LHCN-M2 (cell line): ENCODE results near the gene FAM168A. TPM values are rescaled to one million over a fixed set of nuclear protein-coding genes. Genes with fewer than 3 reads are reported as not detected.

Experiments used
- DNase-seq: peaks from one replicate; pipeline ENCODE4 v3.0.0-alpha.2; 2012; ENCODE audit warnings: low read depth
- total RNA-seq: library from RNA; depleted of rRNA; stranded (reverse); fragments of >200 nt; gene quantifications from 2 replicates; pipeline ENCODE4 v1.2.3, GENCODE V29; 2014

Gene FAM168A
- total RNA-seq, 1 experiment from 2014 or later: 23.7 TPM

GRCh38 chr11:73520353-73521061 lies 77.4 kb downstream of the FAM168A start:
- no peak for DNase-seq

GRCh38 chr11:73519266-73519665 lies 78.6 kb downstream of the FAM168A start:
- no peak for DNase-seq

- no peak for DNase-seq
Observed at GRCh38 chr11:73518195-73518594, 79.7 kb downstream of the FAM168A start.

- no peak for DNase-seq
Observed at GRCh38 chr11:73516080-73516479, 81.8 kb downstream of the FAM168A start.

- DNase-seq: no peak
Observed at GRCh38 chr11:73513707-73514106, 84.2 kb downstream of the FAM168A start.

- DNase-seq: no peak
Observed at GRCh38 chr11:73510877-73511276, 87.0 kb downstream of the FAM168A start.

GRCh38 chr11:73510106-73510505 lies 87.8 kb downstream of the FAM168A start:
- no peak for DNase-seq

GRCh38 chr11:73509188-73509587 lies 88.7 kb downstream of the FAM168A start:
- no peak for DNase-seq

- no peak for DNase-seq
Observed at GRCh38 chr11:73508243-73509176, 89.4 kb downstream of the FAM168A start.

GRCh38 chr11:73507086-73507485 lies 90.8 kb downstream of the FAM168A start:
- DNase-seq: peak; percentile 33

GRCh38 chr11:73506038-73506437 lies 91.9 kb downstream of the FAM168A start:
- DNase-seq: no peak

- DNase-seq: no peak
Observed at GRCh38 chr11:73498343-73498742, 99.6 kb downstream of the FAM168A start.

- no peak for DNase-seq
Observed at GRCh38 chr11:73496134-73496533, 101.8 kb downstream of the FAM168A start.

- DNase-seq: no peak
Observed at GRCh38 chr11:73495731-73496130, 102.2 kb downstream of the FAM168A start.

GRCh38 chr11:73493956-73494598 lies 103.8 kb downstream of the FAM168A start:
- peak; percentile 90 for DNase-seq

GRCh38 chr11:73481626-73482025 lies 116.3 kb downstream of the FAM168A start:
- DNase-seq: no peak

- DNase-seq: no peak
Observed at GRCh38 chr11:73480677-73481076, 117.2 kb downstream of the FAM168A start.

- DNase-seq: peak; percentile 37
Observed at GRCh38 chr11:73478737-73479347, 119.1 kb downstream of the FAM168A start.

GRCh38 chr11:73477518-73477917 lies 120.4 kb downstream of the FAM168A start:
- no peak for DNase-seq

- DNase-seq: no peak
Observed at GRCh38 chr11:73475549-73476095, 122.3 kb downstream of the FAM168A start.

- no peak for DNase-seq
Observed at GRCh38 chr11:73473252-73473651, 124.7 kb downstream of the FAM168A start.
